C1 segment of cervical spinal cord (tissue), 14 donors: ENCODE results near the gene NPAS3.
A peak's percentile ranks its signal among the peaks of the same experiment; 100 is the strongest.

ENCODE experiments used
- DNase-seq, 14 donors: peaks; one replicate each; lab custom pipeline; 2025; lab: John Stamatoyannopoulos, UW

The NPAS3 gene

GRCh38 chr14:33165144-33165925 lies 226.7 kb downstream of the NPAS3 start:
- peak in 2 of 14 donors; percentile 3 to 23 for DNase-seq

GRCh38 chr14:33165926-33166289 lies 227.2 kb downstream of the NPAS3 start:
- DNase-seq: no peak

DNA sequence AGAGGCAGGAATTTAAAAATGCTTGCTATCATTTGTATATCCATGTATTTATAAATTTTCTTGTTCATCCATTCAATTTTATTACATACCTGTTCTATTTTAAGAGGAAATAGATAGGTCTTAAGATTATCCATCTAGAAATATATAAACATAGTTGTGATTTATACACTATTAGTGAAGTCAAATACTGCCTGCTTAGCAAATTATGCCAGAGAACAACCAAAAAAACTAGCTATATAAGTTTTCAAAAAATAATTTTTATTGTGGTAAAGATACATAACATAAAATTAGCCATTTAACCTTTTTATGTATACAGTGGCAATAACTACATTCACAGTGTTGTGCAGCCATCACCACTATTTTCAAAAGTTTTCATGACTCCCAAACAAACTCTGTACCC lies 237.3 kb downstream of the NPAS3 start:
- DNase-seq: no peak

- no peak for DNase-seq
Observed at GRCh38 chr14:33184587-33184986, 245.9 kb downstream of the NPAS3 start.

GRCh38 chr14:33186656-33187055 lies 248.0 kb downstream of the NPAS3 start:
- no peak for DNase-seq

DNA sequence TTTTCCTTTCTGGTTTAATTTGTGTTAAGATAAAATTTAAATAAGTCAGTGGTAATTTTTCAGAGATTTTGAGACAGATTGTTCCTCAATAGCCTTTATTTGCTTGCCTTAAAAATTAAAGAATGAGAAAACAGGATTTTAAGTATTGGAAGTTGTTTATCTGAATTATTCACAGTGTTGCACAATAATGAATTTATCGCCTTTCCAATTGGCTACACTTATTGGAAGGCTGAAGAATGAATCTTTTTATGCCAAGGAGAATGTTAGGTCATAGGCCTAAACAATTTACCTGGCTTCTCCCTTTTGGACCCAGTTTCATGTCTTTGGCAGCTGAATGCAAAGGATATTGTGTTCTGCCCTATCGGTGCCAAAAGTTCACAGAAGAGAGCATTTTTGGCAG lies 250.2 kb downstream of the NPAS3 start:
- no peak for DNase-seq

DNA sequence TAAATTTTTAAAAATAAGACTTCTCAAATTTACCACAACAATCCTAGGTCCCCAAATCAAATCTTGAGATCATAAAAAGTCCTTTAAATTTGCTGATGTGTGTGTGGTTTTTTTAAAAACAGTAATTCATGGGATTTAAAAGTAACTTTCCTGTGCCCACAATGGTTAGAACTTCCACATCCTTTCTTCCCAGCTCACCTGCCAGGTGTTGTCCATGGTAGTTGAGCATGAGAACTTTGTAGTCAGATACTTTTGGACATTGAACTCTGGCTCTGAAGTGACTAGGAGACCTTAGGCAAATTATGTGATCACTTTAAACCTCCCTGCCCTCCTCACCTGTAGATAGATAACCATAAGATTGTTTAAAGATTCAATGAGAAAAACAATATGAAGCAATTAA lies 253.2 kb downstream of the NPAS3 start:
- no peak for DNase-seq

DNA sequence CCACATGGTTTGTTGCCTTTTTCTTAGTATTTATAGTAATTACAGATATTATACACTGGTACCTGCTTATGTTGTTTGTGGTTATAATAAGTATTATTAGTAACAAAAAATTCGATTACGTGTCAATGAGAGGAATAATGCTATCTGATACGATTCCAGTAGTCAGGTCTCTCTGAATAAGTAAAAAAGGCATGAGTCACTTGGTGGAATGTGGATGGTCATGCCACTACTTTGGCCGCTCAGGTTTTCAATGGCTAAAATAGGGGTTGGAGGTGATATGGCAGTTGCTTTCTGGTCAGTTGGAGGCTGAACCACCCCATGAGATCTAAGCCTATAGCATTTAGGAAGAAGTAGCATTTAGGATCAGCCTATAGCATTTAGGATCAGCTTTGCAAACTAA lies 255.9 kb downstream of the NPAS3 start:
- no peak for DNase-seq

DNA sequence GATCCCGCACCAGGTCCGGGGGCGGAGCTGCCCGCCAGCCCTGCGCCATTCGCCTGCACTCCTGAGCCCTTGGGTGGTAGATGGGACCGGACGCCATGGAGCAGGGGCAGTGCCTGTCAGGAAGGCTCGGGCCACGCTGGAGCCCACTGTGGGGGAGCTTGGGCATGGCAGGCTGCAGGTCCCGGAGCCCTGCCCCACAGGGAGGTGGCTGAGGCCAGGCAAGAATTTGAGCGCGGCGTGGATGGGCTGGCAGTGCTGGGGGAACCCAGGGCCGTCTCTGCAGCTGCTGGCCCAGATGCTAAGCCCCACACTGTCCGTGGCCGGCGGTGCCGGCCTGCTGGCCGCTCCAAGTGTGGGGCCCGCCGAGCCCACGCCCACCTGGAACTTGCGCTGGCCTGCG lies 260.0 kb downstream of the NPAS3 start:
- no peak for DNase-seq

- no peak for DNase-seq
Observed at GRCh38 chr14:33201116-33201515, 262.4 kb downstream of the NPAS3 start.

- no peak for DNase-seq
Observed at GRCh38 chr14:33206981-33207380, 268.3 kb downstream of the NPAS3 start.

- no peak for DNase-seq
Observed at GRCh38 chr14:33207467-33208017, 268.9 kb downstream of the NPAS3 start.

DNA sequence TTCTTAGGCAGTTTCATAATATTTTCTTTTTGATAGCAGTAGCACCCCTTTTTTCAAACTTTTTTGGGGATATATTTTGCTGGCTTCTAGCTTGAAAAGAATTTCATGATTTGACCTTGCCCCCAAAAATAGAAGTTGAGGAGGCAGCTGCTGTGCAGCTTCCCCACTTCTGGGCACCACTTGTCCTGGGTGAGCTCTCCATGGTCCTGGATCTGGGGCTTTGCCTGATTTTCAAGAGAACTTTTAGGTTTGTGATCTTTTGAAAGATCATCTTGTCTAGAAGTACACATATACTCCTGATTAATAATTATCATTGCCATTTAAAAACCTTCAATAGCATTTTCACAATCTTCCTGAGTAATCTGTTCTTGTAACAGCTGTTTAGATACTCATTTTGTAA lies 271.6 kb downstream of the NPAS3 start:
- DNase-seq: no peak

GRCh38 chr14:33218026-33218425 lies 279.3 kb downstream of the NPAS3 start:
- DNase-seq: no peak

DNA sequence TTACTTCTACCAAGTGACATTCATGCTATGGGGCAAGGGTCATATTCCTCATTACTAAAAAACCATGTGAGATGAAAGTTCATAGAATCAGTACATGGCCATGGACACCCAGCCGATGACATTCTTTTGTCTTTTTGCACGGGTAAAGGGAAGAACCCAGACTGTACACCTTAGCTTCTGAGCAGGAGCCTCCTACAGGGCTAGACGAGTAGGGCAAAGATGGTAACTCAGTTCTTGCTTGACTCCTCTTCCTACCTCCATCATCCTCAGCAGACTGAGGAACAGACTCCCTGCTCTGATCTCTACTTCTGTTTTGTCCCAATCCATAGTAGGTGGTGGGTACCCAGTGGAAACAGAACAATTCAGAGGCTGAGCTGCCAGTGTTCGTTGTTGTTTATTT lies 281.3 kb downstream of the NPAS3 start:
- DNase-seq: no peak

- DNase-seq: peak in 8 of 14 donors; percentile 4 to 61 (median 38)
Observed at GRCh38 chr14:33229269-33229929, 290.7 kb downstream of the NPAS3 start.

DNA sequence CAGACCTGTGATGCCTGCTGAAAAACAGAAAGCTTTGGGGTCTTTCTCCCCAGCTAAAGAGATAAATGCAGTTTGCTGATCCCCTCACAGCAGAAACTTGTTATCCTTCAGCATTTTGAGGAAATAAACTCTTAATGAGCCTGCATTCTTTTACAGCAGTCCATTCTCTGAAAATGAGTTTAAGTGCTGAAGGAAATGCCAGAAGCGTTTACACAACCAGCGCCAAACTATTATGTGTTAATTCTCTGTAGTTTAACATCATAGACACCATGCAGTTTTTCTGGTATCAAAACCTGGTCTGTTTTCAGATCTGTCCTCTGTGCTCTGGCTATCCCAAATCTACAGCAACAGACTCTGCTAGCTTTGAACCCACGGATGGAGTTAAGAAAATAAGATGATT lies 291.3 kb downstream of the NPAS3 start:
- no peak for DNase-seq

GRCh38 chr14:33232031-33232430 lies 293.4 kb downstream of the NPAS3 start:
- no peak for DNase-seq

- no peak for DNase-seq
Observed at GRCh38 chr14:33237115-33237740, 298.5 kb downstream of the NPAS3 start.

DNA sequence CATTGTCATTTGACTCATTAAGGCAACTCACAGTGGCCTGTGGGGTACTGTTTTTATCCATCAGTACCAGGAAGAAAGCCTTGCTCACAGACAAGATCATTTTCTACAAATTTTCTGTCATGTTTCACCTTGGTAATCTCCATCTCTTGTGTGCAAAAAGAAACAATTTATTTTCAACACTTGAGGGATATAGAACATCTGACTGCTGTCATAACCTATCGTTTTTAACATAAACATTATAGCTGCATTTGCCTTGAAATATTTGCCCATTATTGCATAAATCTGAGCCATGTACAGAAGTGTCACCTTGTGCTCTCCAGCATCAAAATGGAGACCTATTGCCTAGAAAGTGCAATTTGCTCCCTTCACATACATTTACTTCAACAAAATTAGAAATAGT lies 300.8 kb downstream of the NPAS3 start:
- no peak for DNase-seq

DNA sequence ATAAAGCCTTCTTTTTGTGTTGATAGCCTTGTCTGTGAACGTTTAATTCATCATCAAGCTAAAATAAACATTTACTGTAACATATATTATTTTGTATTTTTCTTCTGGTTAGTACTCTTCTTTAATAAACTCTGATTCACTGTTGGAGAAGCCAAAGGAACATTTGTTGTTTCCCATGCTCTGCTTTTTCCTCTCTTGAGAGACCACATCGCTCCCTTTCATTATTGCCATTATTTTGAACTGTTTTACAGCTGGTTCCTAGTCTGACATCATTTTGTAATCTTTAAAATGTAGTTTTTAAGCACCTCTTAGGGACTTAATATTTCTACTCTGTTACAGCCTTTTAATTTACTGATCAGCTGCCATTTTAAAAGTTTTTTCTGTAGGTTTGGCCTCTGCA lies 301.8 kb downstream of the NPAS3 start:
- DNase-seq: no peak

DNA sequence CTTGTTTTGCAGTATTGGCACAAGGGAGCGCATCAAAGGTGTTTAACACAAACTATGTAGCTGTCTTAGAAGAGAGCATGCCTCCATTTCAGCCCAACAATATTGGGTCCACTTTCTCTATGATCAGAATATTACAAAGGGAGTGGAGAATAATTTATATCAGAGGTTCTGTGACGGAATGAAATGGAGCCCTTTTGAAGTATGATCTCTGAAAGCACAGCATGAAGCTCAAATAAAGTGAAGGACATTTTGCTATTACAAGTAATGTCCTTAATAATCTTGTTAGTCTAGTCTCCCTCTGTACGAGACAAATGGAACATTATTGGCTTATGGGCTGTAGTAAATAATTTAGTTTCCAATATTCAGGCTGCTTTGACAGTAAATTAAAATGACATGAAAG lies 302.7 kb downstream of the NPAS3 start:
- no peak for DNase-seq
